ENCODE data around the gene KASH5.
"Not testable (repeated sequence)": the region's sequence is repeated elsewhere in the genome, so short reads cannot be mapped to it uniquely, and the experiment has no call there.

Gene KASH5

GRCh38 chr19:49363268-49364082 lies 24.6 kb upstream of the KASH5 start, which contains the start of gene DKKL1:
Gene DKKL1 (plus strand): TSS chr19:49363877. CDS start chr19:49363999, 122 bp downstream.
- DNase-seq (ENCODE audit: insufficient read length) (peak; percentile 70), FAIRE-seq (peak; percentile 88)
- TF ChIP-seq TAF1 (IDR thresholded peaks at IDR 0.05; ENCODE audit: borderline replicate concordance, low read depth, low read length), result no peak
- TF ChIP-seq POLR2A (IDR thresholded peaks at IDR 0.05; ENCODE audit: low read depth, low read length), result no peak
- TF ChIP-seq POLR2AphosphoS5 (IDR thresholded peaks at IDR 0.05; ENCODE audit: low read depth, low read length), result no peak

GRCh38 chr19:49364083-49364737 lies 23.8 kb upstream of the KASH5 start:
- DNase-seq (ENCODE audit: insufficient read length) (no peak), FAIRE-seq (no peak)
- TF ChIP-seq POLR2A (IDR thresholded peaks at IDR 0.05; ENCODE audit: low read depth, low read length), result no peak

GRCh38 chr19:49366110-49366509 lies 21.9 kb upstream of the KASH5 start:
- FAIRE-seq, result no peak

GRCh38 chr19:49368711-49369358 lies 19.2 kb upstream of the KASH5 start:
- DNase-seq (ENCODE audit: insufficient read length), result no peak
- FAIRE-seq, result no peak
- TF ChIP-seq POLR2A (IDR thresholded peaks at IDR 0.05; ENCODE audit: low read depth, low read length), result no peak
- TF ChIP-seq POLR2AphosphoS5 (IDR thresholded peaks at IDR 0.05; ENCODE audit: low read depth, low read length), result no peak
- TF ChIP-seq TAF1 (IDR thresholded peaks at IDR 0.05; ENCODE audit: borderline replicate concordance, low read depth, low read length), result no peak

More at GRCh38 chr19:49366110-49366509, 21.9 kb upstream of the KASH5 start:
- DNase-seq (ENCODE audit: insufficient read length), result no peak
- TF ChIP-seq TAF1 (IDR thresholded peaks at IDR 0.05; ENCODE audit: borderline replicate concordance, low read depth, low read length) (no peak), POLR2A (IDR thresholded peaks at IDR 0.05; ENCODE audit: low read depth, low read length) (no peak), POLR2AphosphoS5 (IDR thresholded peaks at IDR 0.05; ENCODE audit: low read depth, low read length) (no peak)

- TF ChIP-seq TAF1 (IDR thresholded peaks at IDR 0.05; ENCODE audit: borderline replicate concordance, low read depth, low read length), result no peak
- no peak for TF ChIP-seq POLR2AphosphoS5 (IDR thresholded peaks at IDR 0.05; ENCODE audit: low read depth, low read length)
- no peak for TF ChIP-seq POLR2A (IDR thresholded peaks at IDR 0.05; ENCODE audit: low read depth, low read length)
- no peak for DNase-seq (ENCODE audit: insufficient read length)
- no peak for FAIRE-seq
Measured at GRCh38 chr19:49371184-49371583, 16.9 kb upstream of the KASH5 start.

GRCh38 chr19:49373174-49373573 lies 14.9 kb upstream of the KASH5 start:
- not testable (repeated sequence) for DNase-seq (ENCODE audit: insufficient read length); FAIRE-seq

GRCh38 chr19:49374665-49375434 lies 13.2 kb upstream of the KASH5 start:
- DNase-seq (ENCODE audit: insufficient read length), result no peak
- TF ChIP-seq TAF1 (IDR thresholded peaks at IDR 0.05; ENCODE audit: borderline replicate concordance, low read depth, low read length), result no peak
- TF ChIP-seq POLR2AphosphoS5 (IDR thresholded peaks at IDR 0.05; ENCODE audit: low read depth, low read length), result no peak
- no peak for TF ChIP-seq POLR2A (IDR thresholded peaks at IDR 0.05; ENCODE audit: low read depth, low read length)
- no peak for FAIRE-seq

GRCh38 chr19:49378512-49378911 lies 9.5 kb upstream of the KASH5 start:
- TF ChIP-seq TAF1 (IDR thresholded peaks at IDR 0.05; ENCODE audit: borderline replicate concordance, low read depth, low read length), result no peak
- FAIRE-seq (no peak), DNase-seq (ENCODE audit: insufficient read length) (no peak)

- no peak for FAIRE-seq
- DNase-seq (ENCODE audit: insufficient read length), result no peak
- TF ChIP-seq POLR2AphosphoS5 (IDR thresholded peaks at IDR 0.05; ENCODE audit: low read depth, low read length), result no peak
- TF ChIP-seq POLR2A (IDR thresholded peaks at IDR 0.05; ENCODE audit: low read depth, low read length), result no peak
- TF ChIP-seq TAF1 (IDR thresholded peaks at IDR 0.05; ENCODE audit: borderline replicate concordance, low read depth, low read length), result no peak
Measured at GRCh38 chr19:49380391-49380790, 7.7 kb upstream of the KASH5 start.

GRCh38 chr19:49382639-49383038 lies 5.4 kb upstream of the KASH5 start:
- TF ChIP-seq POLR2AphosphoS5 (IDR thresholded peaks at IDR 0.05; ENCODE audit: low read depth, low read length) (no peak), TAF1 (IDR thresholded peaks at IDR 0.05; ENCODE audit: borderline replicate concordance, low read depth, low read length) (no peak), POLR2A (IDR thresholded peaks at IDR 0.05; ENCODE audit: low read depth, low read length) (no peak)
- FAIRE-seq, result no peak
- no peak for DNase-seq (ENCODE audit: insufficient read length)

GRCh38 chr19:49383599-49383998 lies 4.5 kb upstream of the KASH5 start:
- no peak for TF ChIP-seq POLR2A (IDR thresholded peaks at IDR 0.05; ENCODE audit: low read depth, low read length)
- no peak for TF ChIP-seq TAF1 (IDR thresholded peaks at IDR 0.05; ENCODE audit: borderline replicate concordance, low read depth, low read length)
- TF ChIP-seq POLR2AphosphoS5 (IDR thresholded peaks at IDR 0.05; ENCODE audit: low read depth, low read length), result no peak
- FAIRE-seq, result no peak
- DNase-seq (ENCODE audit: insufficient read length), result no peak
